ENCODE measurements around the gene DCDC2B.

The DCDC2B gene

DNA sequence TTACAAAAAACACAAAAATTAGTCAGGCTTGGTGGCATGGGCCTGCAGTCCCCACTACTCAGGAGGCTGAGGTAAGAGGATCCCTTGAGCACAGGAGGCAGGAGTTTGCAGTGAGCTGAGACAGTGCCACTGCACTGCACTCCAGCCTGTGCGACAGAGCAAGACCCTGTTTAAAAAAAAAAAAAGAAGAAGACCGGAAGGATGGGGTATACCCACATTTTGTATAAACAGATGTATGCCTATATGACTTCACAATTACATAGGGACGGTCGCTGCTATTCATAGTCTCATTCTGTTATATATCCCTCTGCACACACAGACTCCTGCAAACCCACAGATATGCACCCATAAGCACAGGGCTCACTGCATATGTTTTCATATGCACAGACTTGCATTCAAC lies 54.9 kb downstream of the DCDC2B start:
- peaks cover 6% of the 10 kb centered on the region; the same call in 1 of the 2 replicates for H3K36me3 ChIP-seq (ENCODE audit: insufficient read depth, low read length)
- H3K79me2 ChIP-seq (ENCODE audit: insufficient read depth, low read length), result peaks cover 74% of the 10 kb centered on the region
- DNase-seq, result peak; percentile 28
- H3K9ac ChIP-seq (ENCODE audit: low read depth, low read length), result no peak overlapping the region
- H3K27me3 ChIP-seq (ENCODE audit: insufficient read depth, low read length, poor library complexity), result no peaks in the 10 kb centered on the region
- H3K4me1 ChIP-seq (ENCODE audit: insufficient read depth, low read length), result peaks cover 21% of the 10 kb centered on the region
- no peak overlapping the region for H3K27ac ChIP-seq (ENCODE audit: low read length)
- no peak overlapping the region for H2AFZ ChIP-seq (ENCODE audit: low read depth, low read length)
- no peaks in the 10 kb centered on the region for H3K9me3 ChIP-seq (ENCODE audit: insufficient read depth, low read length, severe bottlenecking)
- H3K4me2 ChIP-seq (ENCODE audit: insufficient read depth, low read length), result no peak overlapping the region
- peak; percentile 60 for ATAC-seq (ENCODE audit: insufficient read depth, low read depth)
- H4K20me1 ChIP-seq (ENCODE audit: insufficient read depth, low read length), result peaks cover 7% of the 10 kb centered on the region; the same call in 1 of the 2 replicates
- TF ChIP-seq, protein P1, sequence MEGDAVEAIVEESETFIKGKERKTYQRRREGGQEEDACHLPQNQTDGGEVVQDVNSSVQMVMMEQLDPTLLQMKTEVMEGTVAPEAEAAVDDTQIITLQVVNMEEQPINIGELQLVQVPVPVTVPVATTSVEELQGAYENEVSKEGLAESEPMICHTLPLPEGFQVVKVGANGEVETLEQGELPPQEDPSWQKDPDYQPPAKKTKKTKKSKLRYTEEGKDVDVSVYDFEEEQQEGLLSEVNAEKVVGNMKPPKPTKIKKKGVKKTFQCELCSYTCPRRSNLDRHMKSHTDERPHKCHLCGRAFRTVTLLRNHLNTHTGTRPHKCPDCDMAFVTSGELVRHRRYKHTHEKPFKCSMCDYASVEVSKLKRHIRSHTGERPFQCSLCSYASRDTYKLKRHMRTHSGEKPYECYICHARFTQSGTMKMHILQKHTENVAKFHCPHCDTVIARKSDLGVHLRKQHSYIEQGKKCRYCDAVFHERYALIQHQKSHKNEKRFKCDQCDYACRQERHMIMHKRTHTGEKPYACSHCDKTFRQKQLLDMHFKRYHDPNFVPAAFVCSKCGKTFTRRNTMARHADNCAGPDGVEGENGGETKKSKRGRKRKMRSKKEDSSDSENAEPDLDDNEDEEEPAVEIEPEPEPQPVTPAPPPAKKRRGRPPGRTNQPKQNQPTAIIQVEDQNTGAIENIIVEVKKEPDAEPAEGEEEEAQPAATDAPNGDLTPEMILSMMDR (IDR thresholded peaks at IDR 0.05; ENCODE audit: borderline replicate concordance, extremely low read depth, low read length, poor library complexity, severe bottlenecking), result no peak
- no peak for TF ChIP-seq EZH2 (IDR thresholded peaks at IDR 0.05; ENCODE audit: borderline replicate concordance, low read depth, low read length, severe bottlenecking)
- H3K4me3 ChIP-seq (ENCODE audit: low read depth in 1 of 2, low read length in 2 of 2), result no peak overlapping the region

Measured in DND-41 (cell line).